SK-N-DZ (cell line): ENCODE measurements around the gene GABARAP.

Experiments used
- DNase-seq: peaks from one replicate; pipeline ENCODE4 v3.0.0-alpha.2; 2015; ENCODE audit warnings: low spot score

GABARAP gene

GRCh38 chr17:7241090-7241733 is 1.0 kb downstream of the GABARAP start:
- no peak for DNase-seq

DNA sequence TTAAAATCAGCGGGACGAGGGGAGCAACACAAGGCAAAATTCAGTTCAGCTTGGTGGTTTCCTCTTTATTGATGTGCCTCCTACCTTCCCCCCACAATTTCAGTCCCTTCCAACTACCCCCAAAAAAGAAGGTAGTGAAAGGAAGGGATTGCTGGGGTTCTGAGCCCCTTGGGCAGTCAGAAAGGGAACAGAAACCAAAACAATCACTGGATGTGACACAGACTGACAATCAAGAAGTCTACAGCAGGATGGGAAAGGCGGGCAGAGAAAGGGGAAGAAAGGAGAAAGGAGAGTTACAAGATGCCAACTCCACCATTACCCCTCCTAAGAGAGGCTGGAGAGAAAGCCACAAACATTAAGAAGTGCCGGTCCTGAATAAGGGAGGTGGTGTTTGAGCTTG is 1.9 kb downstream of the GABARAP start:
- DNase-seq: no peak

GRCh38 chr17:7239091-7240027 is 2.9 kb downstream of the GABARAP start, which contains the start of gene PHF23:
PHF23 (minus strand) TSS chr17:7239457; CDS start chr17:7239279, 178 bp downstream.
- peak; percentile 100 for DNase-seq

GRCh38 chr17:7238420-7239090 is 3.7 kb downstream of the GABARAP start:
- no peak for DNase-seq

- peak; percentile 55 for DNase-seq
Observed at GRCh38 chr17:7237761-7238419, 4.4 kb downstream of the GABARAP start.

DNA sequence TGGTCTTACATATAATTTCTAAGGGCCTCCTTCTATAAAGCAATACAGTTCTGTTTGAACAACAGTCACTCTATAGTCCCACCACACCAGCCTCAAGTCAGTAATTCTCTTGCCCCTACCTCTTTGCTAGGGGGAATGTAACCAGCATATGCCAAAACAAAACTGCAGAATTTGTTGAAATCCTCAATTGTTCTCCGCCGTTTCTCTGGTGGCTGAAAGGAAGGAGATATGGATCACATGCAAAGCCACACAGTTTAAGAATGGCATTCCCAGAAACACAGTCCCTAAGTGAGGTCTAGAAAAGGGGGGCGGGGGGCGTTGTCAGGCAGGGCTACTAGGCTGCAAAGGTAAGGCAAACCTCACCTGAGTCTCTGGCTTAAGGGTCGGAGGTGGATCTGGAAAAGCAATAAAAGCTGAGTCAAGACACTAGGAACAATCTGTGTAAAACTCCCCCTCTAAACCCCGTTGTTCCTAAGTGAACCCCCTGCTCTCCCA is 4.9 kb downstream of the GABARAP start:
- DNase-seq: no peak

- DNase-seq: no peak
Observed at GRCh38 chr17:7236808-7237207, 5.4 kb downstream of the GABARAP start.

- no peak for DNase-seq
Observed at GRCh38 chr17:7235693-7236665, 6.3 kb downstream of the GABARAP start.

DNA sequence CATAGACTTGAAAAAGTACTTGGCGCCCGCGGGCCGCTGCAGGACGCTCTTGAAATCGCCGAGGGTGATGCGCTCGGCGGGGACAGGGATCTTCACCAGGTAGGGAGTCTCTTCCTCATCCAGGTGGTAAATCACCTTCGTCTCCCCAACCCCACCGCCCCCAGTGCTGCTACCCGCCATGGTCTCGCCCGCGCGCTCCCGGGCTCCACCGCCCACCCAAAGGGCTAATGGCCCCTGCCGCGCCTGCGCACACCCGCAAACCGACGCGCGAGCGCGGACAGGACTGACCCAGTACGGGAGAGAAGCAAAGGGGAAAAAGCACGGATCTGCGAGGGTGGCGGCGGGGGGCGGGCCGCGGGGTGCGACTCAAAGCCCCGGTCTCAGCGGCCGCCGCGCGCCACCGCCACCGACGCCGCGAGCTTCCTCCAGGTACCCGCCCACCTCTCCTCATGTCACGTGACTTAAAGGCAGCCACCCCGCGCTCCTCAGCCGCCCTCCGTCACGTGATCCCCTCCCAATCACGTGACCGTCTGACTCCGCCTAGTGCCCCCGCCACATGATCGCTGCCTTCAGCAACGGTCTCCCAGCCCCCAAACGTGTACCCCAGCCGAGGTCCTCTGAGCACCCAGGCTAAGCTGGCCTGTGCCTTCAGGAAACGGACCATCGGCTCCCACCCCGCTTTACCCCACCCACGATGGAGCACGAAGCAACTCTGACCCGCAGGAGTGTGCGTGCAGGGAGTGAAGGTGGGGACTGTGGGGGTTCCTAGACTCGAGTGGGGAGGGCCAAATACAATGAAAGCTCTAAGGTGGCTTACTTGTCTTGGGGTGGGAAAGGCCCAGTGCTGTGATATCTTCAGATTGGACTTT is 7.9 kb downstream of the GABARAP start, which contains the start of gene DVL2:
Gene DVL2, minus strand, starts transcription at position 435 of the 869 bp plus-strand sequence. Its CDS starts 255 bp downstream, at position 180.
- peak; percentile 96 for DNase-seq

DNA sequence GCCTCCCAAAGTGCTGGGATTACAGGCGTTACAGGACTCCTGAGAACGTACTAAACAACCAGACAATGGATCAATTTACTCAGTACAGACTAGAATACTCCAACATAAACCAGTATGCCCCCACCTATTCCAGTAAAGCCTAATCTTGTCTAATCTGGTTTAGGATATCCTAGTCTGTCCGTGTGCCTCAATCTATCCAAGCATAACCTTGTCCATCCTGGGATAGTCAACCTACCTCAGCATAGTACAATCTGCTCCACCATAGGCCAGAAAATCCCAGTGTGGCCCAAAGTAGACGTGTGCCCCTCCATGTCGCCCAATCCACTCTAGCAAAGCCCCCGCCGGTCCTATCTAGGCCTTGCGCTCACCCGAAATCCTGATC is 8.6 kb downstream of the GABARAP start:
- DNase-seq: no peak

GRCh38 chr17:7232114-7232513 is 10.1 kb downstream of the GABARAP start:
- DNase-seq: no peak

DNA sequence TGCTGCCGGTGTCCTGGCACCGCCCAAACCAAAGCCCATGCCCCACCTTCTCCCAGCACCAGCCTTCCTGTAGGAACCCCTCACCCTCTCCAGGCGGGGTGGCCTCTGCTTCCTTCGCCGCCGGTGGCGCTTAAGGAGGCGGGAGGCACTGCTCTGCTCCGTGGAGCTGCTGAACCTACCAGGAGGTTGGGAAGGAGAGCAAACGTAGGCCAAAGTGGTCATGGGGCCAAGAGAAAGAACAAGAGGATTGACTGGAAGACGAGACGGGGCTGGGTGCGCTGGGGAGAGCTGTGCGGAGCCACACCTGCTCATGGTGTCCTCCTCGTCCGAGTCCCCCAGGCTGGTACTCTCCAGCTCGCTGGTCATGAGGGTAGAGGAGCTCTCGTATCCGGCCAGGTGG is 12.7 kb downstream of the GABARAP start:
- DNase-seq: no peak

DNA sequence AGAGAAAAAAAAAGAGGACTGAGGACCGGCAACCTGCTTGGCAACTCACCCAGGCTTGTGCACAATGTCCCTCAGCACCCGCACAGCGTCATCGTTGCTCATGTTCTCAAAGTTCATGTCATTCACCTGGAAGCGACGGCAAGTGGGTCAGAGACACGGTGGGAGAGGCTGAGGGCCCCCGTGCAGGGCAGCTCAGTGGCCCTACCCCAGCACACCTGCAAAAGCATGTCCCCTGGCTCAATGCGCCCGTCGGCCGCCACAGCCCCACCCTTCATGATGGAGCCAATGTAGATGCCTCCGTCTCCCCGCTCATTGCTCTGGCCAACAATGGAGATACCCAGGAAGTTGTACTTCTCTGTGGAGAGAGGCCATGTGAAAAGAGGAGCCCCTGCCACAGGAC is 13.3 kb downstream of the GABARAP start:
- DNase-seq: no peak

- DNase-seq: no peak
Observed at GRCh38 chr17:7226721-7227710, 15.2 kb downstream of the GABARAP start.

- DNase-seq: no peak
Observed at GRCh38 chr17:7225711-7226331, 16.4 kb downstream of the GABARAP start.

DNA sequence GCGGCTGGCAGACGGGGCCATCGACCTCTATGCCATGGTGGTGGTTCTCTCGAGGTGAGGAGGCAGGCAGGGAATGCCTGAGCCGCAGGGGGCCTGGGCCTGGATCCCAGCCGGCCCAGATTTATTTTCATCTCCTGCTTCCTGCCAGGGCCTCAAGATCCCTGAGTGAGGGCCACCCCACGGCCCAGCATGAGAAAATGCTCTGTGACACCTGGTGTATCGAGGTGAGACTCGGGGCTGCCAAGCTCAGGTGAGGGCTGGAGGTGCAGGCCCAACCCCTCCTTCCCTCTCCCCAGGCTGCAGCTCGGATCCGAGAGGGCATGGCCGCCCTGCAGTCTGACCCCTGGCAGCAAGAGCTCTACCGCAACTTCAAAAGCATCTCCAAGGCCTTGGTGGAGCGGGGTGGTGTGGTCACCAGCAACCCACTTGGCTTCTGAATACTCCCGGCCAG is 17.6 kb downstream of the GABARAP start:
- DNase-seq: no peak

GRCh38 chr17:7224110-7224509 is 18.1 kb downstream of the GABARAP start:
- DNase-seq: no peak
